GM12874 (cell line): Measurements from ENCODE around the gene PHOX2B.

Experiments
- CTCF ChIP-seq: IDR thresholded peaks from 2 replicates; pipeline ENCODE4 v1.5.1; 2011; ENCODE audit warnings: low read depth, mild to moderate bottlenecking, control low read depth, low read length, moderate library complexity; ENCODE audit not compliant: insufficient read depth

Gene PHOX2B

GRCh38 chr4:41785665-41786064 lies 37.1 kb upstream of the PHOX2B start:
- no peak for TF ChIP-seq CTCF

- no peak for TF ChIP-seq CTCF
These were observed 35.9 kb upstream of the PHOX2B start for GRCh38 chr4:41784191-41784979.

- no peak for TF ChIP-seq CTCF
These were observed 27.9 kb upstream of the PHOX2B start for GRCh38 chr4:41776466-41776865.

DNA sequence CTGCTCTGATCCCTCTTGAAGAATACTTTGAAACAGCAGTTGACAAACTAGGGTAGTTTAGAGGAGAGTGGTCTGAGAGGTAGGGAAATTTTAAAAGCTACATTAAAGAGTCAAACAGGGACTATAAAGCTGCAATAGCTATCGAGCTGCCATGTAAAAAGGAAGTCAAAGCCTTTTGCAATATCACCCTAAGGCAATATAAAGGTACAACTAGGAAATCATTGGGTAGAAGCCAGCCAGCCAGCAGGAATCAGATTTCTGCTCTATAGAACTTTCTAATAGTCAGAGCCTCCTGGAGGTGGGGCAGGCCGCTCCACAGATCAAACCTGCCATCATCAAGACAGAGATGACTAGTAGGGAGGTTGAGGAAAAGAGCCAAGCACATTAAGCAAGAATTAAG lies 15.2 kb upstream of the PHOX2B start:
- no peak for TF ChIP-seq CTCF

- TF ChIP-seq CTCF, result no peak
These were observed 10.4 kb upstream of the PHOX2B start for GRCh38 chr4:41758884-41759283.

- no peak for TF ChIP-seq CTCF
These were observed 9.1 kb upstream of the PHOX2B start for GRCh38 chr4:41757521-41758156.

DNA sequence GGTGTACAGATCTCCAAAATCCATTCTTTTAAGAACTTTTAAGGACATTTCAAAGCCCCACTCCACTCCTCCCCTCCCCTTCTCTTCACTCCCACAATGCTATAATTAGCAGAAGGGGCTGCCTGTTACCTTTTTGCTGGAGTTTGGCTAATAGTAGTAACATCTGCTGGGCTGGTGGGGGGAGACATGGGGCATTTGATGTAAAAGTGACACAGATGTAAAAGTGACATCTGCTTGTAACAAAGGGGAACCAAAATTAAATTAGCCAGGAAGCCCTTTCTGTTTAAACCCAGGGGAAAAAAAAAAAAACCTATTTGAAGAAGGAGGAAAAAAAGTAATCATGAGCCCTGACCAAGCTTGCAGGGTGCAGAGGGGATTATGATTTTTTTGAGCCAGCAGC lies 5.4 kb upstream of the PHOX2B start:
- no peak for TF ChIP-seq CTCF
